Measurements from ENCODE around the gene LENG8. TPM values are rescaled to one million over a fixed set of nuclear protein-coding genes. Genes with fewer than 3 reads are reported as not detected.

Gene LENG8
- total RNA-seq, 1 experiment from 2014 or later = 55.5 TPM

DNA sequence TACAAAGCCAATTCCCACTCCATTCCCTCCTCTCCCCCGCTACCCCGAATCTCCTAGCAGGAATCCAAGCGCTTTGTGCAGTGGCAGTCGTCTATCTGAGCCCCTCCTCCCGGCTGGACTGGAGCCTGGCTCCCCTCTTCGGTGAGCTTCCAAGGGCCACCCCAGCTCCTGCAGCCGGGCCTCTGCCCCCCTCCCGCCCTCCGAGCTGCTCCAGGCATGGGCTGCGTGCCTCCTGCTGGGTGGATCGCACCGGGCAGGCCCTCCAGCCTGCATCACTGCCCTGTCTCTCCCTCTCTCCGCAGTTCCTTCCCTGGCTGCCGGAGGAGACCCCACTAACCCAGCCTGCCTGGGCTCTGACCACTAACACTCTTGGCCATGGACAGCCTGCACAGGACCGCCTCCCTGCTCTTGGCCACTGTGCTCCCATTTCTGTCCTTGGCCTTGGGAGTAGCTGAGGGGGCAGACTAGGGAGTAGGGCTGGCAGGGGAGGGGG is 12.9 kb upstream of the LENG8 start:
- CTCF ChIA-PET = no interaction called here
- no peak for ATAC-seq
- Histone ChIP-seq H3K79me2 (ENCODE audit: low read length) (peaks cover 5% of the 10 kb centered on the region; the same call in 1 of the 2 replicates), H3F3A (ENCODE audit: low read length, unreplicated experiment) (no peaks in the 10 kb centered on the region), H4K20me1 (ENCODE audit: low read length) (0 out of 2 replicates have a peak, but pooled peaks cover 3% of the 10 kb centered on the region), H3K9me3 (ENCODE audit: low read length) (no peaks in the 10 kb centered on the region), H2AFZ (ENCODE audit: low read length) (no peak overlapping the region), H3K36me3 (ENCODE audit: low read depth, low read length) (no peaks in the 10 kb centered on the region), H3K4me3 (ENCODE audit: low read length) (no peak overlapping the region), H3K27ac (ENCODE audit: low read length) (no peak overlapping the region), H3K4me1 (ENCODE audit: insufficient read depth, low read length) (peaks cover 20% of the 10 kb centered on the region), H3K27me3 (ENCODE audit: low read length) (no peaks in the 10 kb centered on the region), H3K4me2 (ENCODE audit: low read length) (no peak overlapping the region), H3K9me2 (replicated peaks; ENCODE audit: low read length) (no peaks in the 10 kb centered on the region), H3K9ac (ENCODE audit: low read length) (no peak overlapping the region)
- intact Hi-C loops (cut with micrococcal nuclease) = no loop called here
- BruUV-seq (replicated peaks) = no TSS peak
- no peak for TF ChIP-seq EZH2phosphoT487 (IDR thresholded peaks at IDR 0.05; ENCODE audit: borderline replicate concordance, low read length)
- TF ChIP-seq, protein P1, sequence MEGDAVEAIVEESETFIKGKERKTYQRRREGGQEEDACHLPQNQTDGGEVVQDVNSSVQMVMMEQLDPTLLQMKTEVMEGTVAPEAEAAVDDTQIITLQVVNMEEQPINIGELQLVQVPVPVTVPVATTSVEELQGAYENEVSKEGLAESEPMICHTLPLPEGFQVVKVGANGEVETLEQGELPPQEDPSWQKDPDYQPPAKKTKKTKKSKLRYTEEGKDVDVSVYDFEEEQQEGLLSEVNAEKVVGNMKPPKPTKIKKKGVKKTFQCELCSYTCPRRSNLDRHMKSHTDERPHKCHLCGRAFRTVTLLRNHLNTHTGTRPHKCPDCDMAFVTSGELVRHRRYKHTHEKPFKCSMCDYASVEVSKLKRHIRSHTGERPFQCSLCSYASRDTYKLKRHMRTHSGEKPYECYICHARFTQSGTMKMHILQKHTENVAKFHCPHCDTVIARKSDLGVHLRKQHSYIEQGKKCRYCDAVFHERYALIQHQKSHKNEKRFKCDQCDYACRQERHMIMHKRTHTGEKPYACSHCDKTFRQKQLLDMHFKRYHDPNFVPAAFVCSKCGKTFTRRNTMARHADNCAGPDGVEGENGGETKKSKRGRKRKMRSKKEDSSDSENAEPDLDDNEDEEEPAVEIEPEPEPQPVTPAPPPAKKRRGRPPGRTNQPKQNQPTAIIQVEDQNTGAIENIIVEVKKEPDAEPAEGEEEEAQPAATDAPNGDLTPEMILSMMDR (conservative IDR thresholded peaks at IDR 0.05; ENCODE audit: low read depth, low read length) = no peak
- TF ChIP-seq EZH2 (IDR thresholded peaks at IDR 0.05; ENCODE audit: low read length, unreplicated experiment) = no peak
- DNase-seq = no peak
- POLR2A ChIA-PET (ENCODE audit: unreplicated experiment) = no interaction called here

DNA sequence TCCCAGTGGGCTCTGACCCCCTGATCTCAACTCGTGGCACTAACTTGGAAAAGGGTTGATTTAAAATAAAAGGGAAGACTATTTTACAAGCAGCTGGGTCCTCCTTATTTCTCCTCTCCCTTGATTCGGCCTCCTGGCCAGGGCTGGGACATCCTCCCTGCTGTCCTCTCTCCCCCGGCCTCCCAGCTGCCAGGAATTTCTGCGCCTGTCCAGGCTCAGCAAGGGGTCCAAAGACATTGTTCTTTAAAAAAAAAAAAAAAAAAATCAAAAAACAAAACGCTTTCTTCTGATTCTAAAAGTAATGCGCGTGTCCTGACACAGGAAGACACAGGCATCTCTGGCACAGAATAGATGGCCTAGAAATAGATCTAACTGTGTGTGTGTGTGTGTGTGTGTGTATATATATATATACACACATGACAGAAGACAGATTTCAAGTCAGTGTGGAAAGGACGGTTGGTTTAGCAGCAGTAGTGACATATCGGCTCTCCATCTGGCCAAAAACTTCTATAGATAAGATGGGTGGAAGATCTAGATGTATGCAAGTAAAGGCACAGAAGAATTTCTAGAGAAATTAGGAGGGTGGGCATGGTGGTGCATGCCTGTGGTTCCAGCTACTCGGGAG is 12.3 kb upstream of the LENG8 start:
- no TSS peak for BruUV-seq (replicated peaks)
- H3K36me3 ChIP-seq (ENCODE audit: low read depth, low read length) = no peaks in the 10 kb centered on the region
- H4K20me1 ChIP-seq (ENCODE audit: low read length) = 0 out of 2 replicates have a peak, but pooled peaks cover 3% of the 10 kb centered on the region
- intact Hi-C loops (cut with micrococcal nuclease) = no loop called here
- no peak overlapping the region for H3K9ac ChIP-seq (ENCODE audit: low read length)
- H3K4me1 ChIP-seq (ENCODE audit: insufficient read depth, low read length) = peaks cover 13% of the 10 kb centered on the region
- H3K4me3 ChIP-seq (ENCODE audit: low read length) = no peak overlapping the region
- no peak for ATAC-seq
- no peak overlapping the region for H2AFZ ChIP-seq (ENCODE audit: low read length)
- H3K27me3 ChIP-seq (ENCODE audit: low read length) = no peaks in the 10 kb centered on the region
- DNase-seq = no peak
- peaks cover 6% of the 10 kb centered on the region; the same call in 1 of the 2 replicates for H3K79me2 ChIP-seq (ENCODE audit: low read length)
- H3F3A ChIP-seq (ENCODE audit: low read length, unreplicated experiment) = no peaks in the 10 kb centered on the region
- CTCF ChIA-PET = no interaction called here
- TF ChIP-seq, protein P1 (conservative IDR thresholded peaks at IDR 0.05; ENCODE audit: low read depth, low read length) = no peak
- TF ChIP-seq EZH2phosphoT487 (IDR thresholded peaks at IDR 0.05; ENCODE audit: borderline replicate concordance, low read length) (no peak), EZH2 (IDR thresholded peaks at IDR 0.05; ENCODE audit: low read length, unreplicated experiment) (no peak)
- H3K9me2 ChIP-seq (replicated peaks; ENCODE audit: low read length) = no peaks in the 10 kb centered on the region
- H3K9me3 ChIP-seq (ENCODE audit: low read length) = no peaks in the 10 kb centered on the region
- H3K4me2 ChIP-seq (ENCODE audit: low read length) = no peak overlapping the region
- no peak overlapping the region for H3K27ac ChIP-seq (ENCODE audit: low read length)
- POLR2A ChIA-PET (ENCODE audit: unreplicated experiment) = no interaction called here

Data from PC-3 (cell line).